GM19238 (cell line): ENCODE data around the gene HMX1.

ENCODE experiments used
- DNase-seq: peaks from one replicate; pipeline ENCODE4 v3.0.0; 2011; ENCODE audit warnings: low spot score; ENCODE audit not compliant: insufficient read length

Gene HMX1

GRCh38 chr4:8869002-8869897, 2.4 kb downstream of the HMX1 start:
- no peak for DNase-seq

- DNase-seq: no peak
Observed at GRCh38 chr4:8868321-8869001, 3.2 kb downstream of the HMX1 start.

DNA sequence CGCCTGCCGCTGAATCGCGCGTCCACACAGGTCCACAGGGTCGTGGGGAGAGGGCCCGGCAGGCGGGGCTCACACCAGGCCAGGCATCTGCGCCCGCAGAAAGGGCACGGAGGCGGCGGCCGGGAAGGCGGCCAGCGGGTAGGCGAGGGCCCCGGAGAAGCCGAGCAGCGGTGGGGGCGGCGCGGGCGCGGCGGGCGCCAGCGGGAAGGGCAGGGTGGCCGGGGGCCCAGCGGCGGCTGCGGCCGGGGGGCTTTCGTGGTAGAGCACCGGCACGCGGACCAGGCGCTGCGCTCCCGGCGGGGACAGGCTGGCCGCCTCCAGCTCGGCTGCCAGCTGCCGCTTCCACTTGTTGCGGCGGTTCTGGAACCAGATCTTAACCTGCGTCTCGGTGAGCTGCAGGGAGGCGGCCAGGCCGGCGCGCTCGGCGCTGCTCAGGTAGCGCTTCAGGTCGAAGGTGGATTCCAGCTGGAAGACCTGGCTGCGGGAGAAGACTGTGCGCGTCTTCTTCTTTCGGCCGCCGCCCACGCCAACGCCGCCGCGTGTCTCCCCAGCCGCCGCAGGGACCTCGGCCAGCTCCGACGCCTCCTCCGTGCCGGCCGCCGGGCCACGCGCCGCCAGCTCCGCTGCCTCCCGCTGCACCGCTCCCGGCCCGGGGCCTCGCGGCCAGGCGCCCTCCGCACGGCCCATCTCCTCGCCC, 3.9 kb downstream of the HMX1 start:
- DNase-seq: no peak

DNA sequence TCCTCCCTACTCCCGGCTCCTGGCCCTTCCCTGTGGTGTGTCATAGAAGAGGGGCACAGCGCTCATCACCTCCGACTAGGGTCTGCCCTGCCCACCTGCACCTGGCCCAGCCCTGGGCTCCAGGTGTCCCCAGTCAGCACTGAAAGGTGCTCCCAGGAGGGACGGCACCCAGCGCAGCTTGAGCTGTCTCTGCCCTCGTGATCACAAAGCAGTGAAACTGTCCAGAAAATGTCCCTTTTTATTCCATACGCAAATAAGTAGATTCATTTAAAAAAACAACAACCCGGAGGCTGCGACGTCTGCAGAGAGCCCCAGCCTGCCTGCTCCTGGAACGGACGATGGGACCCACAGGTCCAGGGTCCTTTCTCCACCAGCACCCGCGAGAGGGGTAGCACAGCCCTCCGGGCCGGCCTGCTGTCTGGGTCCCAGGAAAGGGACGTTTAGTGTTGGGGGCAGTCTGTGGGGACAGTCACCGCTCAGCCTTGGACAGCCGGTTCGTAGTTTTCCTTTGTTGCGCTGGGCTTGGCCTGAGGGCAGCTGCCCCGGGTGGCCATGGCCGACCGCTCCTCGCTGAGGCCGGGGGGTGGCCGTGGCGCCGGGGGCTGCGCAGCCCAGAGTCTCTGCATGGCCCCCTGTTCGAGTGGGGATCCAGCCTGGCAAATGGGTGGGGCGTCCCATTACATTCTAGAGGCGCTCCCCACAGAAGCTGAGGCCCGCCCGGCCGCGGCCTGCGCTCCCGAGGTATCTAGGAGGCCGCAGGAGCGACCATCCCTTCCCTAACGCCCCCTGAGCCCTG, 4.6 kb downstream of the HMX1 start:
- no peak for DNase-seq

GRCh38 chr4:8866421-8866820, 5.2 kb downstream of the HMX1 start:
- no peak for DNase-seq

GRCh38 chr4:8865681-8866310, 5.8 kb downstream of the HMX1 start:
- DNase-seq: no peak

- DNase-seq: no peak
Observed at GRCh38 chr4:8864912-8865680, 6.5 kb downstream of the HMX1 start.

- no peak for DNase-seq
Observed at GRCh38 chr4:8863686-8864682, 7.7 kb downstream of the HMX1 start.

GRCh38 chr4:8862800-8863685, 8.6 kb downstream of the HMX1 start:
- DNase-seq: no peak

DNA sequence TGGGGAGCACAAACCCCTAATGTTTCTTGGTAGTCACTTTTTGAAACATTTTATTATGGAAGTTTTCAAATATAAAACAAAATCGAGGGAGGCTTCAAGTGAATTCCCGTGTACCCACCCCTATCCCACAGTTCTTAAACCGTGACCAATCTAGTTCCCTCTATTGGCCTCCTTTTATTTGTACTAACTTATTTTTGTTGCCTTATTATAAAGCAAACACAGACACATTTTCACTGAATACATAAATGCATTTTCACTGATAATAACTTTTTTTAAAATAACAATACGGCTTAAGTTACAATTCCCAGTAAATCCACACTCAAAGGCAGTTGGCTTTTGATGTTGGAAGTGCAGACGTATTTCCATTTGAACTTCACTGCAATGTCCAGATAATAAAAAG, 9.3 kb downstream of the HMX1 start:
- DNase-seq: no peak

DNA sequence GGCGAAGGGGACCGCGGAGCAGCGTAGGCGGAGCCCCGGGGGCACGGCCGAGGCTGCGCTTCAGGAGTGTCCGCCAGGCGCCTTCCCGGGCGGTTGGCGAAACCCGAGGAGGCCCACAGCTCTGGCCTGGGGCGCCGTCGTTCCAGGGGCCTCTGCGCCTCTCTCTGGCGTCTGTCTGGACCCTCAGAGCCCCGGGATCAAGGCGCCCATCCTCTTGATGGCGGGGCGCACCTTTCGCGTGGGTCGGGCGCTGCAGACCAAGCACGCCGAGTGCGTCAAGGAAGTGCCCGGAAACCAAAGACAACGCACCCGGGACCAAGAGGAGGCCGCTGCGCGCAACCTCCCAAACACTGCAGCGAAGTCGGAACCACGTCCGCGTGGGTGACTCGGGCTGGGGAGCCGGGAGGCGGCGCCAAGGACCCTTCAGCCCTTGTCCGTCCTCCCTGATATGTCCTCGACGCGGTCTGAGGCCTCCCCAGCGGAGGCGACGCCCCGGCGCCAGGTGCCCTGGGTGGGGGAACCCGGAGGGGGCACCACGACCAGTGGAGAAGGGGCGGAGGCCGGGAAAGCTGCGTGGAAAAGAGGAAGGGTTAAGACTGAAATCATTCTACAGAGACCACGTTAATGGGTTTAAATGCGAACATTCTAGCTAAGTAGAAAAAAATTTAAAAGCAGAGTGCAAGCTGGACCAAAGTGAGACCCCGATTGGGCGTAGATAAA, 9.9 kb downstream of the HMX1 start:
- no peak for DNase-seq

DNA sequence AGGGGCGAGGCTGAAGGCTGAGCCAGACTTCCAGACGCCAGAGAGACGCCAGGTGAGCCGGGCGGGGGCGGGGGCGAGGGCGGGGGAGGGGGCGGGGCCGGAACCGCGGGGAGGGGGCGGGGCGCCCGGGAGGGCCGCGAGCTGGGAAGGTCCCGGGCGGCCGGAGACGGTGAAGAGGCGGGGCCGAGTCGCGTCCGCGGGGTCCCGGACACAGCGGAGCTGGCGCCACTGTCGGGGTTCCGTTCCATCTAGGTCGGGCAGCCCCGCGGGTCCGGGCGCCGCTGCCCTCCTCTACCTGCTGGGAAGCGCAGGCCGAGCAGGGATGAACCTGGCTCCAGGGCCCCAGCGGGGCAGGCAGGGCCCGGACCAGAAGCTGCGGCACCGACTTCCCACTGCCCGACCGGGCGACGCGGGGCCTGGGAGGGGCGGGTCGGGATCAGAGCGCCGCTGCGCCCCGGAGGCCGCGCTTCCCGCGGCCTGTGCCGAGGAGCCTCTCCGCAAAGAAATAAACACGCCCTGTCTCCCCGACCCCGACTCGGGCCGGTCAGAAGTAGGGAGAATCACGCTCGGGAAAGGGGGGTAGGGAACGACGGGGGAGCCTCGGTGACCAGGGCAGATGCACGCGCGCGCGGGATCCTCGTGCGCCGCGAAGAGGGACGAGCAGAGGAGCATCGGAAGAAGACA, 10.6 kb downstream of the HMX1 start:
- DNase-seq: no peak

GRCh38 chr4:8860096-8860891, 11.3 kb downstream of the HMX1 start:
- DNase-seq: no peak

- no peak for DNase-seq
Observed at GRCh38 chr4:8859550-8860095, 12.0 kb downstream of the HMX1 start.

- no peak for DNase-seq
Observed at GRCh38 chr4:8858701-8859210, 12.9 kb downstream of the HMX1 start.
